Measurements from ENCODE around the gene GBP2. TPM values are rescaled to one million over a fixed set of nuclear protein-coding genes. Genes with fewer than 3 reads are reported as not detected.
"Not testable (repeated sequence)": the region's sequence is repeated elsewhere in the genome, so short reads cannot be mapped to it uniquely, and the experiment has no call there.

Gene GBP2
- total RNA-seq, 4 donors from 2014 or later: 13.7 to 77.5 (median 56.1) TPM

GRCh38 chr1:89130716-89131115 lies 4.8 kb upstream of the GBP2 start:
- in situ Hi-C loops (cut with MboI; ENCODE audit: low pct_ligation_motif_present in 1 of 4, low pct_unique_long_range_greater_than_20kb in 1 of 4, low sequenced_read_pairs in 3 of 4) (no loop called here), intact Hi-C loops (cut with DNase I; ENCODE audit: low total_unique reads) (no loop called here)
- H3K27me3 ChIP-seq: no peaks in the 10 kb centered on the region
- 50 to 78% methylated on average over 1 of the region's 1 CpG for whole genome bisulfite sequencing, 2 donors (ENCODE audit: low coverage in 1 of 2)
- no peak for DNase-seq
- H3K9me3 ChIP-seq: no peaks in the 10 kb centered on the region
- no peak overlapping the region for H3K27ac ChIP-seq
- no peaks in the 10 kb centered on the region for H3K36me3 ChIP-seq
- H3K4me1 ChIP-seq: peaks cover 0 to 29% (median 16%) of the 10 kb centered on the region in 4 donors
- no peak overlapping the region for H3K4me3 ChIP-seq
- TF ChIP-seq EP300 (IDR thresholded peaks at IDR 0.05; ENCODE audit: low read depth) (no peak), POLR2AphosphoS5 (IDR thresholded peaks at IDR 0.05) (no peak), POLR2A (IDR thresholded peaks at IDR 0.05) (no peak)
- TF ChIP-seq, protein P1, sequence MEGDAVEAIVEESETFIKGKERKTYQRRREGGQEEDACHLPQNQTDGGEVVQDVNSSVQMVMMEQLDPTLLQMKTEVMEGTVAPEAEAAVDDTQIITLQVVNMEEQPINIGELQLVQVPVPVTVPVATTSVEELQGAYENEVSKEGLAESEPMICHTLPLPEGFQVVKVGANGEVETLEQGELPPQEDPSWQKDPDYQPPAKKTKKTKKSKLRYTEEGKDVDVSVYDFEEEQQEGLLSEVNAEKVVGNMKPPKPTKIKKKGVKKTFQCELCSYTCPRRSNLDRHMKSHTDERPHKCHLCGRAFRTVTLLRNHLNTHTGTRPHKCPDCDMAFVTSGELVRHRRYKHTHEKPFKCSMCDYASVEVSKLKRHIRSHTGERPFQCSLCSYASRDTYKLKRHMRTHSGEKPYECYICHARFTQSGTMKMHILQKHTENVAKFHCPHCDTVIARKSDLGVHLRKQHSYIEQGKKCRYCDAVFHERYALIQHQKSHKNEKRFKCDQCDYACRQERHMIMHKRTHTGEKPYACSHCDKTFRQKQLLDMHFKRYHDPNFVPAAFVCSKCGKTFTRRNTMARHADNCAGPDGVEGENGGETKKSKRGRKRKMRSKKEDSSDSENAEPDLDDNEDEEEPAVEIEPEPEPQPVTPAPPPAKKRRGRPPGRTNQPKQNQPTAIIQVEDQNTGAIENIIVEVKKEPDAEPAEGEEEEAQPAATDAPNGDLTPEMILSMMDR (IDR thresholded peaks at IDR 0.05): no peak

DNA sequence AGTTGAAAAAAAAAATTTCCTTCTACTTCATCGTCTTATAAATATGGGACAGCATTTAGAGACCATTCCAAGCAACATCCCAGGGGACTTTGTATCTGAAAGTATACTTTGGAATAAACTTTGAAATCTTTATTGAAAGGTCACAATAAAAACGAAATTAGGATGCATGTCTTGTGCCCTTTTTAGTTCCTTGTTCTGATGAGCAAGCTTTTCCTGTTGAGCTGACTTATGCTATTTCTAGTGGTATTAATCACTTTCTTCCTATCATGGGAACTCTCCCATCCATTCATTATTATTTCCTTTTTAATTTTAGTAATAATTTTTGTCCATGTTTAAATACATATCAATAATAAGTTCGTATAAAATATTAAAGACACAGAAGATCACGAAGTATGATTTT lies 4.0 kb upstream of the GBP2 start:
- H3K27ac ChIP-seq: peak overlapping the region; percentile 88 to 92 (median 90)
- no peaks in the 10 kb centered on the region for H3K36me3 ChIP-seq
- intact Hi-C loops (cut with DNase I; ENCODE audit: low total_unique reads): no loop called here
- no peak for DNase-seq
- in situ Hi-C loops (cut with MboI; ENCODE audit: low pct_ligation_motif_present in 1 of 4, low pct_unique_long_range_greater_than_20kb in 1 of 4, low sequenced_read_pairs in 3 of 4): no loop called here
- no peaks in the 10 kb centered on the region for H3K9me3 ChIP-seq
- H3K27me3 ChIP-seq: no peaks in the 10 kb centered on the region
- WGBS, 2 donors (ENCODE audit: low coverage in 1 of 2): 60 to 63% methylated on average over 4 of the region's 4 CpGs
- H3K4me1 ChIP-seq: peaks cover 0 to 33% (median 16%) of the 10 kb centered on the region in 4 donors
- TF ChIP-seq POLR2AphosphoS5 (IDR thresholded peaks at IDR 0.05) (no peak), POLR2A (IDR thresholded peaks at IDR 0.05) (no peak), EP300 (IDR thresholded peaks at IDR 0.05; ENCODE audit: low read depth) (no peak)
- TF ChIP-seq, protein P1 (IDR thresholded peaks at IDR 0.05): no peak
- H3K4me3 ChIP-seq: no peak overlapping the region

- DNase-seq; H3K4me3 ChIP-seq; intact Hi-C loops (cut with DNase I; ENCODE audit: low total_unique reads); H3K36me3 ChIP-seq; H3K27me3 ChIP-seq; in situ Hi-C loops (cut with MboI; ENCODE audit: low pct_ligation_motif_present in 1 of 4, low pct_unique_long_range_greater_than_20kb in 1 of 4, low sequenced_read_pairs in 3 of 4); H3K9me3 ChIP-seq: not testable (repeated sequence)
- Histone ChIP-seq H3K4me1 (peaks cover 0 to 52% (median 24%) of the 10 kb centered on the region in 4 donors), H3K27ac (peak overlapping the region; percentile 88 to 92 (median 90))
- WGBS, 2 donors (ENCODE audit: low coverage in 1 of 2): 95% methylated on average over 30 of the region's 31 CpGs; no CpG with 5 or more reads in 1 of the 2 donors
These were observed 2.1 kb upstream of the GBP2 start for GRCh38 chr1:89128003-89128458.

- TF ChIP-seq POLR2AphosphoS5 (IDR thresholded peaks at IDR 0.05) (peak; percentile 39 to 67 (median 45)), POLR2A (IDR thresholded peaks at IDR 0.05) (peak; percentile 62)
- in situ Hi-C loops (cut with MboI; ENCODE audit: low pct_ligation_motif_present in 1 of 4, low pct_unique_long_range_greater_than_20kb in 1 of 4, low sequenced_read_pairs in 3 of 4); intact Hi-C loops (cut with DNase I; ENCODE audit: low total_unique reads); H3K27me3 ChIP-seq; H3K36me3 ChIP-seq; H3K9me3 ChIP-seq: not testable (repeated sequence)
- WGBS, 2 donors (ENCODE audit: low coverage in 1 of 2): 68 to 72% methylated on average over 4 to 23 of the region's 23 CpGs
- peak overlapping the region; percentile 88 to 92 (median 90) for H3K27ac ChIP-seq
- H3K4me3 ChIP-seq: peak overlapping the region in 2 of 4 donors; percentile 10 to 63
- peak; percentile 30 for DNase-seq
- peaks cover 0 to 55% (median 27%) of the 10 kb centered on the region in 4 donors for H3K4me1 ChIP-seq
These were observed 970 bp upstream of the GBP2 start for GRCh38 chr1:89126602-89127565.

- intact Hi-C loops (cut with DNase I; ENCODE audit: low total_unique reads) (no loop called here), in situ Hi-C loops (cut with MboI; ENCODE audit: low pct_ligation_motif_present in 1 of 4, low pct_unique_long_range_greater_than_20kb in 1 of 4, low sequenced_read_pairs in 3 of 4) (no loop called here)
- no peaks in the 10 kb centered on the region for H3K27me3 ChIP-seq
- WGBS, 2 donors (ENCODE audit: low coverage in 1 of 2): 10 to 14% methylated on average over 2 to 3 of the region's 3 CpGs
- peaks cover 0 to 54% (median 27%) of the 10 kb centered on the region in 4 donors for H3K4me1 ChIP-seq
- H3K9me3 ChIP-seq: no peaks in the 10 kb centered on the region
- H3K27ac ChIP-seq: peak overlapping the region; percentile 88 to 92 (median 90)
- no peak for TF ChIP-seq POLR2A (IDR thresholded peaks at IDR 0.05)
- TF ChIP-seq, protein P1 (IDR thresholded peaks at IDR 0.05): no peak
- no peak for TF ChIP-seq POLR2AphosphoS5 (IDR thresholded peaks at IDR 0.05)
- TF ChIP-seq EP300 (IDR thresholded peaks at IDR 0.05; ENCODE audit: low read depth): no peak
- H3K4me3 ChIP-seq: peak overlapping the region; percentile 41 to 63 (median 48)
- no peak for DNase-seq
- H3K36me3 ChIP-seq: peaks cover 0 to 15% (median 4%) of the 10 kb centered on the region in 4 donors
These were observed 538 bp downstream of the GBP2 start for GRCh38 chr1:89125240-89125912.

Measured in transverse colon (tissue), 4 donors.